Measurements from ENCODE around the gene TBATA. TPM values are rescaled to one million over a fixed set of nuclear protein-coding genes. Genes with fewer than 3 reads are reported as not detected.

The TBATA gene
- total RNA-seq, 1 donor from 2014 or later, result not detected

DNA sequence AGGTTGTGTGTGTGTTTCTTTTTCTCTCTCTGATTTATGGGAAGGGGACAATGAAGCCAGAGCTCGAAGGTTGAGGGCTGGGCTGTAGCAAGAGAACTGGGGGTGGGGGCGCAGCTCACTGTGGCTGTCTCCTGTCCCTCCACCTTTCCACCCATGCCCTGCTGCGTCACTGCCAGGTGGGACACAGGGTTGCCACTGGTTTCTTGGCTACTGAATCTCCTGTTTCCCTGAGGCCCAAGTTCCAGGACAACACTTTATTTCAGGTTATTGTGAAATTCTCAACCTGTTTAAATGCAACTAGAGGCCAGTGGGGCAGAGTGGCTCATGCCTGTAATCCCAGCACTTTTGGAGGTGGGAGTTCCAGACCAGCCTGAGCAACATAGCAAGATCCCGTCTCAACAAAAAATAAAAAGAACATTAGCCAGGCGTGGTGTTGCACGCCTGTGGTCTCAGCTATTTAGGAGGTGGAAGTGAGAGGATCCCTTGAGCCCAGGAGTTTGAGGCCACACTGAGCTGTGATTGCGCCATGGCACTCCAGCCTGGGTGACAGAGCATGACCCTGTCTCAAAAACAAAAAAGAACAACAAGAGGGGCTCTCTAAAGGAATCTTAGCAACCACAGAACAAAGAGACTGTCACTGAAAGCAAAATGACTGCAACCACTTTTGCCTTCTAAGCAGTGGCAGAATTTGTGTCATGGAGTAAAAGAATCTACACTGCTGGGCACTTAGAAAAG lies 22.6 kb downstream of the TBATA start:
- no peak overlapping the region for H3K27ac Mint-ChIP-seq (ENCODE audit: unreplicated experiment)
- H3K27me3 Mint-ChIP-seq (ENCODE audit: unreplicated experiment), result peaks cover 3% of the 10 kb centered on the region
- H3K4me3 Mint-ChIP-seq (ENCODE audit: unreplicated experiment), result no peak overlapping the region
- peak; percentile 1 for DNase-seq
- TF ChIP-seq, protein P1, sequence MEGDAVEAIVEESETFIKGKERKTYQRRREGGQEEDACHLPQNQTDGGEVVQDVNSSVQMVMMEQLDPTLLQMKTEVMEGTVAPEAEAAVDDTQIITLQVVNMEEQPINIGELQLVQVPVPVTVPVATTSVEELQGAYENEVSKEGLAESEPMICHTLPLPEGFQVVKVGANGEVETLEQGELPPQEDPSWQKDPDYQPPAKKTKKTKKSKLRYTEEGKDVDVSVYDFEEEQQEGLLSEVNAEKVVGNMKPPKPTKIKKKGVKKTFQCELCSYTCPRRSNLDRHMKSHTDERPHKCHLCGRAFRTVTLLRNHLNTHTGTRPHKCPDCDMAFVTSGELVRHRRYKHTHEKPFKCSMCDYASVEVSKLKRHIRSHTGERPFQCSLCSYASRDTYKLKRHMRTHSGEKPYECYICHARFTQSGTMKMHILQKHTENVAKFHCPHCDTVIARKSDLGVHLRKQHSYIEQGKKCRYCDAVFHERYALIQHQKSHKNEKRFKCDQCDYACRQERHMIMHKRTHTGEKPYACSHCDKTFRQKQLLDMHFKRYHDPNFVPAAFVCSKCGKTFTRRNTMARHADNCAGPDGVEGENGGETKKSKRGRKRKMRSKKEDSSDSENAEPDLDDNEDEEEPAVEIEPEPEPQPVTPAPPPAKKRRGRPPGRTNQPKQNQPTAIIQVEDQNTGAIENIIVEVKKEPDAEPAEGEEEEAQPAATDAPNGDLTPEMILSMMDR (IDR thresholded peaks at IDR 0.05; ENCODE audit: partially characterized antibody, unreplicated experiment), result no peak
- H3K36me3 Mint-ChIP-seq (ENCODE audit: unreplicated experiment), result peaks cover 17% of the 10 kb centered on the region
- H3K4me1 Mint-ChIP-seq (ENCODE audit: low read depth, unreplicated experiment), result peaks cover 21% of the 10 kb centered on the region
- peaks cover 11% of the 10 kb centered on the region for H3K9me3 Mint-ChIP-seq (ENCODE audit: unreplicated experiment)

DNA sequence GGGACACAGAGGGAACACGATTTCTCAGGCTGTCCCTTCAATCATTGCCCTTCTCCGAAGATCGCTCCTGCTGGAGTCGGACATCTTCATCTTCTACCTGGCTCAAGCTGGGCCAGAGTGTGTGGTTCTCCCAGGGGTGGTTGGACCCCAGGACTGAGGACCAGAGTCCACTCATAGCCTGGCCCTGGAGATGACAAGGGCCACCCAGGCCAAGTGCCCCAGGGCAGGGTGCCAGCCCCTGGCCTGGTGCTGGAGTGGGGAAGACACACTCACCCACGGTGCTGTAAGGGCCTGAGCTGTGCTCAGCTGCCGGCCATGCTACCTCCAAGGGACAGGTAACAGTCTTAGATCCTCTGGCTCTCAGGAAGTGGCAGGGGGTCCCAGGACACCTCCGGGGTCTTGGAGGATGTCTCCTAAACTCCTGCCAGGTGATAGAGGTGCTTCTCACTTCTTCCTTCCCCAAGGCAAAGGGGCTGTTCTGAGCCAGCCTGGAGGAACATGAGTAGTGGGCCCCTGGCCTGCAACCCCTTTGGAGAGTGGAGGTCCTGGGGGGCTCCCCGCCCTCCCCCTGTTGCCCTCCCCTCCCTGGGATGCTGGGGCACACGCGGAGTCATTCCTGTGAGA lies 23.3 kb downstream of the TBATA start:
- DNase-seq, result no peak
- H3K27ac Mint-ChIP-seq (ENCODE audit: unreplicated experiment), result no peak overlapping the region
- no peak overlapping the region for H3K4me3 Mint-ChIP-seq (ENCODE audit: unreplicated experiment)
- peaks cover 3% of the 10 kb centered on the region for H3K27me3 Mint-ChIP-seq (ENCODE audit: unreplicated experiment)
- TF ChIP-seq, protein P1 (IDR thresholded peaks at IDR 0.05; ENCODE audit: partially characterized antibody, unreplicated experiment), result no peak
- H3K36me3 Mint-ChIP-seq (ENCODE audit: unreplicated experiment), result peaks cover 14% of the 10 kb centered on the region
- H3K9me3 Mint-ChIP-seq (ENCODE audit: unreplicated experiment), result peaks cover 9% of the 10 kb centered on the region
- peaks cover 21% of the 10 kb centered on the region for H3K4me1 Mint-ChIP-seq (ENCODE audit: low read depth, unreplicated experiment)

DNA sequence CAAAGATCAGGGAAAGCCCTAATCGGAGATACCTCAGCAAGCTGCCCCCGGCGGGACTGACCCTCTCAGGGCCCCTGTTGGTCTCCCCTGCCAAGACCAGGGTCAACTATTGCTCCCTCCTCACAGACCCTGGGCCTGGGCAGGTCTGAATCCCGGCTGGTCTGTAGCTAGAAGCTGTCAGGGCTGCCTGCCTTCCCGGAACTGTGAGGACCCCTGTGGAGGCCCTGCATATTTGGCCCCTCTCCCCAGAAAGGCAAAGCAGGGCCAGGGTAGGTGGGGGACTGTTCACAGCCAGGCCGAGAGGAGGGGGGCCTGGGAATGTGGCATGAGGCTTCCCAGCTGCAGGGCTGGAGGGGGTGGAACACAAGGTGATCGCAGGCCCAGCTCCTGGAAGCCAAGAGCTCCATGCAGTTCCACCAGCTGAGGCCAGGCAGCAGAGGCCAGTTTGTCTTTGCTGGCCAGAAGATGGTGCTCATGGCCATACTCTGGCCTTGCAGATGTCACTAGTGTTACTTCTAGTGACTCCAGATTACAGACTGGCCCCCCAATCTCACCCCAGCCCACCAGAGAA lies 24.1 kb downstream of the TBATA start:
- H3K27me3 Mint-ChIP-seq (ENCODE audit: unreplicated experiment), result peaks cover 3% of the 10 kb centered on the region
- no peak overlapping the region for H3K27ac Mint-ChIP-seq (ENCODE audit: unreplicated experiment)
- TF ChIP-seq, protein P1 (IDR thresholded peaks at IDR 0.05; ENCODE audit: partially characterized antibody, unreplicated experiment), result no peak
- no peak overlapping the region for H3K4me3 Mint-ChIP-seq (ENCODE audit: unreplicated experiment)
- H3K9me3 Mint-ChIP-seq (ENCODE audit: unreplicated experiment), result peaks cover 6% of the 10 kb centered on the region
- H3K4me1 Mint-ChIP-seq (ENCODE audit: low read depth, unreplicated experiment), result peaks cover 21% of the 10 kb centered on the region
- no peak for DNase-seq
- H3K36me3 Mint-ChIP-seq (ENCODE audit: unreplicated experiment), result peaks cover 9% of the 10 kb centered on the region

DNA sequence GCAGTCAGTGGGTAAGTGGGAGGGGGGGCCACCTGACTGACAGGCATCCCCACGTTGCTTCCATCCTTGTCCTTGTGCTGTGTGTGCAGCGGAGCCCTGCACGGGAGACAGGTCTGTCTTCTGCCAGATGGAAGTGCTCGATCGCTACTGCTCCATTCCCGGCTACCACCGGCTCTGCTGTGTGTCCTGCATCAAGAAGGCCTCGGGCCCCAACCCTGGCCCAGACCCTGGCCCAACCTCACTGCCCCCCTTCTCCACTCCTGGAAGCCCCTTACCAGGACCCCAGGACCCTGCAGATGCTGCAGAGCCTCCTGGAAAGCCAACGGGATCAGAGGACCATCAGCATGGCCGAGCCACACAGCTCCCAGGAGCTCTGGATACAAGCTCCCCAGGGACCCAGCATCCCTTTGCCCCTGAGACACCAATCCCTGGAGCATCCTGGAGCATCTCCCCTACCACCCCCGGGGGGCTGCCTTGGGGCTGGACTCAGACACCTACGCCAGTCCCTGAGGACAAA lies 24.8 kb downstream of the TBATA start:
- H3K9me3 Mint-ChIP-seq (ENCODE audit: unreplicated experiment), result peaks cover 3% of the 10 kb centered on the region
- TF ChIP-seq, protein P1 (IDR thresholded peaks at IDR 0.05; ENCODE audit: partially characterized antibody, unreplicated experiment), result no peak
- H3K36me3 Mint-ChIP-seq (ENCODE audit: unreplicated experiment), result peaks cover 4% of the 10 kb centered on the region
- H3K4me3 Mint-ChIP-seq (ENCODE audit: unreplicated experiment), result no peak overlapping the region
- DNase-seq, result no peak
- H3K4me1 Mint-ChIP-seq (ENCODE audit: low read depth, unreplicated experiment), result peaks cover 21% of the 10 kb centered on the region
- H3K27me3 Mint-ChIP-seq (ENCODE audit: unreplicated experiment), result peaks cover 3% of the 10 kb centered on the region
- H3K27ac Mint-ChIP-seq (ENCODE audit: unreplicated experiment), result no peak overlapping the region
